NCI-H2196 treated with DMSO at 0.1 percent for 48 hours (cell line): Measurements from ENCODE around the gene TMEM35A.
A peak's percentile ranks its signal among the peaks of the same experiment; 100 is the strongest.
"Not testable (repeated sequence)": the region's sequence is repeated elsewhere in the genome, so short reads cannot be mapped to it uniquely, and the experiment has no call there.

ENCODE experiments used
- DNase-seq: peaks from one replicate; lab custom pipeline; 2025; ENCODE audit not compliant: unreplicated experiment; lab: John Stamatoyannopoulos, UW

Gene TMEM35A, protein sequence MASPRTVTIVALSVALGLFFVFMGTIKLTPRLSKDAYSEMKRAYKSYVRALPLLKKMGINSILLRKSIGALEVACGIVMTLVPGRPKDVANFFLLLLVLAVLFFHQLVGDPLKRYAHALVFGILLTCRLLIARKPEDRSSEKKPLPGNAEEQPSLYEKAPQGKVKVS

DNA sequence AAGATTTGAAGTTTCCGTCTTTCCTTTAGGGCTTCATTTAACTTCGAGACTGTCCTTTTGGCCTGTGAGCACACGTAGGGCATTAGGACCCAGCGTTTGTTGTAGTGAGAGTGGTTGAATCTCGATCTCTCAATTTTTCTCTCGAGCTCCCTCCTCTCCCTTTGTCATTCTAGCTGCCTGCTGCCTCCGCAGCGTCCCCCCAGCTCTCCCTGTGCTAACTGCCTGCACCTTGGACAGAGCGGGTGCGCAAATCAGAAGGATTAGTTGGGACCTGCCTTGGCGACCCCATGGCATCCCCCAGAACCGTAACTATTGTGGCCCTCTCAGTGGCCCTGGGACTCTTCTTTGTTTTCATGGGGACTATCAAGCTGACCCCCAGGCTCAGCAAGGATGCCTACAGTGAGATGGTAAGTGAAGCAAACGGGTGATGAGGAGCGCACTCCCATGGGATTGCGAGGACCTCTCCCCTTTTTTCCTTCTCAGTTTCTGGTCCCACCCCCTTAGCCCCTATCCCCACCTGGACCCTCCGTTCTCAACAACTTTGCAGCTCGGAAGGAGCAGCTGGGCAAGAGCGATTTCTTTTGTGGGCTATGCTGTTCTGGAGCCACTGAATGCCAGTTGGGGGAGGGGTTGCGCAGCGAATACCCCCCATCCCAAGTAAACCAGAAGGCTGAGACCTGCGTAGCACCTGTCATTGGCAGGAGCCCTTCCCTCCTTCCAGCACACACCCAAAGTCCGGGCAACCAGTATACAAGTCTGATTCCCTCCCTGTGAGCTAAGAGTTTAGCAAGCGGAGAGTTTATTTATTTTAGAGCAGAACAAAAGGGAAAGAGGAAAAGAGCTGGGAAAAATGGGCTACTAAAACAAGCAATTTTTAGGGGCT, at the start of gene TMEM35A:
TSS of gene TMEM35A (plus strand) at position 164 of the 883 bp plus-strand sequence. CDS start at position 288, 124 bp downstream.
- no peak for DNase-seq

DNA sequence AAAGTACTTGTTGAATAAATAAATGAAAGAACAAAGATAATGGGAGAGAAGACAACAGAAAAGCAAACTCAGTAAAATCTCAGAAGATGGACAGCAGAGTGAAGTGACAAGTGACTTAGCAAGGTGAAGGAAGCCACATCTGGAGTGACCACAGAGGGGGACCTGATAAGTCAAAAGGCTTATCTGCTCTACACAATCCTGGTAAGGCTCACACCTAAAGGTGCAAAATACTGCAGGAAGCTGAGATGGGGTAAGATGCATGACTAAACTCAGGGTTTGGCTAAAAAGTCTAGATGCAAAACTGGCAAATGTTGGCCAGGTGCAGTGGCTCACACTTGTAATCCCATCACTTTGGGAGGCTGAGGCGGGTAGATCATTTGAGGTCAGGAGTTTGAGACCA, 49.0 kb upstream of the TMEM35A start:
- DNase-seq: no peak

DNA sequence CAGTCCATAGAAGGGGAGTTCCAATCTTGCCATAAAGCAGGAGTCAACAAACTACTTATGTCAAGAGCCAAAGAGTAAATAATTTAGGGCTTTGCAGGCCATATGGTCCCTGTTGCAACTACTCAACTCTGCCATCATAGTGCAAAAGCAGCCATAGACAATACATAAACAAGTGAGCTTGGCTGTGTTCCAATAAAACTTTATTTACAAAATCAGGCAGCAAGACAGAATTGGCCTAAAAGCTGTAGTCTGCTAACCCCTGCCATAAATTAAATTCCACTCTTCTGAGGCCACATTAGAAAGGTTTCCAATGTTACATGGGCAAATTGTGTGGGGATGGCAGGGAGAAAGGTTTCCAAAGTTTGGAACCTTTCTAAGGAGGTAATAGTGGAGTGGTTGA, 41.4 kb upstream of the TMEM35A start:
- DNase-seq: no peak

DNA sequence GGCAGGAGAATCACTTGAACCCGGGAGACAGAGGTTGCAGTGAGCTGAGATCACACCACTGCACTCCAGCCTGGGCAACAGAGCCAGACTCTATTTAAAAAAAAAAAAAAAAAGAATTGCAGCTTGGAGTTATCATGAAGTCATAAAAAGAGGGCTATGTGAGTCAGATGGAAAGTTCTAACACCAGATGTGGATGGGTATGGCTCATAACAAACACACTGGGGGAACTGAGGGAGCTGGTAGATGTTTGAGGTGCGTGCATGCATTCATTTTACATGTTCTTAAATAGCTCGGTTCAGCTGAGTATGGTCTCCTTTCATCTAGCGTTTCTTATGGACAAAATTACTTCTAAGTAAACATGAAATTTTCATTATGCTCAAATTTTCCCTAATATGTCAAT, 38.5 kb upstream of the TMEM35A start:
- no peak for DNase-seq

DNA sequence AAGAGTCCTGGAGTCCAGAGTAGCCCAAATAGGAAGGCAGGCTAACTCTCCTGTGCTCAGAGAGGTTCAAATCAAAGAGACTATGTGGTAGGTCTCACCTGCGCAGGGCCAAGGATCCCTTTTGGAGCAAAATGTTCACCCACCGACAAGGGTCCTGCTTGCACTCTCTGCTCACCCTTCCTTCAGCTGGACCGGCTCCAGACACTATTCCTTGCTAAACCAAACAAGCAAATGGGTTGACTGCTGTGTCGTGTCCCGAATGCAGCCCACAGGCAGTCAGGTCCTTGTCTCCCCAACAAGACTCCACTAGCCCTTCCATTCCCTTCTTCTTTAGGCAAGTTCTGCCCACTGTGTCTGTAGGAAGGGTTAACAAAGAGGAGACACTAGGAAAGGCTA, 27.5 kb upstream of the TMEM35A start:
- DNase-seq: no peak

DNA sequence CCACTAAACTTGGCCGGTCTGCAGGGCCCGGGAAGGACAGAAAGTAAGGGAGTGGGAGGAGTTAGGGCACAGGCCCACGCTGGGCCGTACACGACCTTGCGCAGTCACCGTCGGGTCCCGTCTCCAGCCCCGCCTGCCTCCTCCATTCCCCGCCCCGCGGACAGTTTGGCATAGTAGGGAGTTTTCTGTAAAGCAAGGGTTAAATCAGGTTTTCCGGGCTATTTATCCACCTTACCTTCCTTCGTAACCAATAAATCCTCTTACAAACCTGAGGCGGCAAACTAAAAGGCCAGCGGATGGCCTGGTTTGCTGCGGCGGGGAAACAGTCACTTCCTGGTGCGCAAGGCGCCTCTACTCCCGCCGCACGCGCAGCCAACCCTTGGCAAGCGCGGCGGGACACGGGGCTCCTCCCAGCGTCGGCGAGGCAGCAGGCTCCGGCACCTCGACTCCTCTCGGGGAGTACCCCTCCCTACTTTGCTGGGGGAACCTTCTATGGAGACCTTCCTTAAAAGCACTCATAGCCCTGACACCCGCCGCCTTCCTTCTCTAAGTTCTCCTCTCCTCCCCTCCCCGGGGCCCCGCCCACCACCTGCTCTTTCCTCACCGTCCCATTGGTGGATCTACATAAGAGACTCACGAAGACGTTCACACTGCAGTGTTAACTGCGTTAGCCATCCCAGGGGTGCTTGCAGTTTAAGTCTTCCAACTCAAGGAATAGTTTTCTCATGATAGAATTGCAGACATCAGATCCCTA, 27.0 kb upstream of the TMEM35A start, which contains the start of gene TRMT2B:
TSS of gene TRMT2B (minus strand) at position 563 of the 754 bp plus-strand sequence. CDS start 9,822 bp downstream, outside the sequence.
- DNase-seq: peak; percentile 27

DNA sequence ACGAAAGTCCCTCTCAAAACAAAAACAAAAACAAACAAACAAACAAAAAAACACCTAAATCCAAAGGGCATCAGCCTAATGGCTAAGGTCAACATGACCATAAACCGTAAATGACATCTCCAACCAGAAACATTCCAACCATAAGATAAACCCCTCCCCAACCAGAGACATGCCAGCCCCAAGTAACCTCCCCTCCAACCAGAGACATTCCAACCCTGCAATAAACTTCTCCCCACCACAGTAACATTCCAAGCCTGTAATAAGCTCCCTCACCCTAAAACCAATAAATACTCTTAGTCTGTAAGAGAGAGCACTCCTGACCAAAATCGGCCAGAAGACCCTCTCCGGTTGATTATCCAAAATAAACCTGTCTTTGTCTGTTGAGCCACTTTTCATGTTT, 22.1 kb upstream of the TMEM35A start:
- not testable (repeated sequence) for DNase-seq

DNA sequence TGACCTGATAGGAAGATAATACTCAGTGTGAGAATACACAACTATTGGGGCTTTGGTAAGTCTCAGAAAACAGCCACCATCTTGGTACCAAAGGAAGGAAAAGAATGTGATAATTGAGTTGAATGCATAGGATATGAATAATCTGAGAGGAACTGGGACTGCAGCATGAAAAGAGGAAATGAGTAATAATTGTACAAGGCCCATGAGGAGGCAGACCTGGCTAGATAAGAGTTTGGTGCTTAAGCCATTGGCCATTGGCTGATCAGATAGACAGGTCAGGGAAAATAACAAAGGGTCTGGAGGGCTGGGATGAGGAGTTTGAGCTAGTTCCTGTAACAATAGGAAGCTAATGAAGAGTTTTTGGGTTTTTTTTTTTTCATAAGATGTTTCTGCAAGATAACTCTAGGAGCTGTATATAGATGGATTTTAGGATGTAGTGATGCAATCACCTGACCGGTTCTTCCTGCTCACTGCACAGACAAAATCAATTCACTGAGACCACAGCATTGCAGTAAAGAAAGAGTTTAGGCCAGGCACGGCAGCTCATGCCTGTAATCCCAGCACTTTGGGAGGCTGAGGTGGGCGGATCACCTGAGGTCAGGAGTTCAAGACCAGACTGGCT, 21.5 kb upstream of the TMEM35A start:
- DNase-seq: no peak

DNA sequence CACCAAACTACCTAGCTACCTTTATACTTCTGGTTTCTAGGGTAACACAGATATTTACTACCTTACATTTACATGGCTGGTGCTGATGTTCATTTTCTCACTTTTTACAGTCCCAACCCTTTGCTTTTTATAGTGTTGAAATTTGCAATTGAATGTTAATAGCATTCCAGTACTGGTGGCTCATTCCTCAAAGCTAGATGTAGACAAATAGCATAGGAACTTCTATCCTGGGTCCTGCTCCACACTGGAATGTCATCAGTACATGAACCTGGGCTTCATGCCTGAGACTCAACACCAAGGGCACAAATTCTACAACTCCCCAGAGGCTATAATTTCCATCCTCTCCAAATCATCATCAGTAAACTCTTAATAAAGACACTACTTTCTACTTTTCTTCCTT, 16.5 kb upstream of the TMEM35A start:
- no peak for DNase-seq

DNA sequence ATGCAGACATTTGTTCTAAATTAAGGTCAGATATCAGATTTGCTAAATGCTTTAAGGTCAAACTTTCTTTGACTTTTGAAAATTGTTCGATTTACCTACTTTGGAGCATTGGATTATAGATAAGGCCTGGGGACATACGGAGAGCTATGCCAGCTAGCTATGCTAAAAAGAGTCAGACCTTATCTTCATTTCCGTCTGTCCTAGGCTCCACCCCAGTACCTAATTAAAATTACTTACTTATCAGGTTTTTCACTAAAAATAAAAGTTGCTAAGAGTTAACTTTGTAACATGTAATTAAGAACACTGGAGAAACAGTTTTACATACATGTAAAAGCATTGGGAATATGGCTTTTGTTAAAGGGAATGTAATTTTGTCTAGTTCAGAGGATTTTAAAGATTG, 7.1 kb upstream of the TMEM35A start:
- DNase-seq: no peak

DNA sequence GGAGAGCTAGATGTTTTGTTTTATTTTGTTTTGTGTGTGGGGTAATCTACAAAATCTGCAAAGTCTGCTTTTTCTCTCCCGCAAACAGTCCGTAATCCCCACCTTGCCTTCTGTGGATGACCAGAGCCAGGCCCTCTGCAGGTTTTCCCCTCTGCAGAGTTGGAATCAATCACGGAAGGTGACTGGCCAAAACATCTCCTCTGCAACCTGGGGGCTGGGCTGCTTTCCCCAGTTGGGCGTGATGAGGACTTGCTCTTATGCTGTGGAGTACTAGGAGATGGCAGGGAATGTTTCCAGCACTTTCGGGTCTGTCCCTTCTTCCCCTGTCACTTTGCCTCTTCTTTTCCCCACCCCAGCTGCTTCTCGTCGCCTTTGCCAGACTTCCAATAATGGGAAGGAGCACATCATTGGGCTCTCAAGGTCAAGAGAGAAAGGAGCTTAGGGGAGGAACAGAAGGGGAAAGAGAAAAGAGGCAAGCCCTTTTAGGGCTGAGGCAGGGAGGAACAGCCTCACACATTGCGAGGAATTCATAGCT, 1.1 kb downstream of the TMEM35A start:
- DNase-seq: no peak

DNA sequence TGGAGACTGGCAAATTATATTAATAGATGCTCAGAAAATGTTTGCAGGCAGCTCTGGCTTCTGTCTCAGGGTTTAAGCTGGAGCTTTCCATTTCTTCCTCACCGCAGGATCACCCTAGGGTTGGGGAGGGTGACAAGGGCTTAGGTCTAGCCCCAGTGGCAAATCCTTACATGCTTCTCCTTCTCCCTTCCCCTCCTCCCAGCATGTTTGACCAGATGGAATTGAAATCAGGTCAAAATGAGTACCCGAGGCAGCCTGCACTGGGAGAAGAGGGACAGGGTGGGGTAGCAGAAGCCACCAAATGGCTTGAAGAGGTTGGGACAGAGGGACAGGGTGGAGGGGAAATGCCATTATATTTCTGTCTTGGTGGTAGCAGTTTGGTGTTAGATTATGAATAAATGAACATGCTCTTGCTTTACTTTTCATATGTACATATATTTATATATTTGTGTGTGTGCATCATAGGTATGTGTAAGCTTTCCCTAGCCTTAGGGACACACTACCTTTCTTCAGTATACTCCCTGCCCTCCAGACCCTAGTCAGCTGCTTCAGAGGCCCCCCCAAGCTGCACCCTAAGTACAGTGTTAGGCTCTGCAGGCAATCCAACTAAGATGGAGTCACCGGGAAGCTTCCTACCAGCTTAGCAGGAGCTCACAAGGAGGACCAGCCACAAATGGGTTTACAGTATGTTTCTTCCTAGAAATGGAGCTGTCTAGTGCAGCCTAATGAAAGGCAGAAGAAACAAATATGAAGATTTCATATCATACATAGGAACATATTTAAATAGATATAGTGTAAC, 1.8 kb downstream of the TMEM35A start:
- no peak for DNase-seq

DNA sequence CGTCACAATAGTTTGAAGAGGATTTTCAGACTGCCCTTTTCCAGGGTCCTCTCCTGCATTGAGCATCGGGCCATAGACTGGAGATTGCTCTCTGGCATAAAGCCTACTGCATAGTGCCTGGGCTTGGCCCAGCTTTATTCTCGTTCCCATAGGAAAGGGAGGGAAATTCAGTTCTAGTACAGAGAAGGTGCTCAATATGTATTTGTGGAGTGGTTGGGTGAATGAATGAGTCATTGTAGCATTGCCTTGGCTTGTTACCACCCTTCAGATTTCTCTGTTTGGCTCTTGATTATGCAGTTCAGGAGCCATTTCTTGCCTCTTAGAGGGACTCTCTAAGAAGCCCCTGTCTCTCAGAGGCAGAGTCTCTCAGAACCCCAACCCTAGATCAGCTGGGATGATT, 2.6 kb downstream of the TMEM35A start:
- no peak for DNase-seq

DNA sequence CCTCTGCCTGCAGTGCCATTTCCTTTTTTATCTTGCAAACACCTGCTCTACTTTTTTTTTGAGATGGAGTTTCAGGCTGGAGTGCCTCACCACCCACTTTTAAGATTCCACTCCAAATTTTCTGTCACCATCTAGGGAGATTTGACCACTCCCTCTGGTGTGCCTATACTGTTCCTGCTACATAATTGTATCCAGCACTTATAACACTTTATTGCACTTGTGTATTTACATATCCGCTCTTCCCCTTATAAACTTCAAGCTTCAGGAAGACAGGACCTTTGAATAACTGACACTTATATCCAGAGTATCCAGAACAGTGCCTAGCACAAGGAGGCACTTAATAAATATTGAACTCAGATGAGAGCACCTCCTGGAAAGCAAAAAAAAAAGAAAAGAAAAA, 13.1 kb downstream of the TMEM35A start:
- no peak for DNase-seq

DNA sequence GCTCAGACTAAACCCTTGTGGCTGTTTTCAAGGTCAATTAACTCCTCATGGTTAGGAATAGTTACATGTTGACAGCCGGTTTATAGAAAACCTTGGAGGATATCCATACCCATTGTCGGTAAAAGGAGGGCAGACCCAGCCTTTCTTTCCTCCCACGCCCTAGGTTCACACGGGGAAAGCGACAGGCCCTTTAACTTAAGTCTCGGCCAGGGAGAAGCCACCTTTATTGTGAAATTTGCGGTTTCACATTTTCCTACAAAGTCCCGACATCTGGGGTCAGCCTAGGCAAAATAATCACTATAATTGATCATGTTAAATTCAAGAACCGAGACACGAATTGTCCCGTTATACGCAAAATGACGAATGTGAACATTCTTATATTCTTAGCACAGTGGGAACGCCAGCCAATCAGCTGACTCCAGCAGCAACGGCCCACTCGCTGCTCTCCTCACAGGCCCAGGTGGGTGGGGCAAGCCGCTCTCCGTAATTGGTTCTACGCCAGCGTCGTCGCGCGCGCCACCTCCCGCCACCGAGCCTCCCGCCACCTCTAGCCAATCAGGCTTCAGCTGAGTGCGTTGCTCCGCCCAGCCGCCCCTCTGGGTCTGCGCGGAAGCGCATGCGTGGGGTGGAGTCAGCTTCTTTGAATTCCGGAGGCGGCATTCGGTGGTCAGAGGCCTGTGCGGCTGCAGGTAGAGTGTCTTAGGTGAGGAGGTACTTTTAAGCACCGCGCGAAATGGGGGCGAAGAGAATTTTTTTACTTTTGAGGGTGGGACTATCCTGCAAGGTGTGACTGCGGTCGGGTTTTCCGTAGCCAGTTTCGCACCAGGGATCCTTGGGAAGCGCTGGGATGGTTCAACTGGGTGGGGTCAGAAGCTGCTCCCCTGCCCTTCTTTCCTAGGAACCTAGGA, 19.1 kb downstream of the TMEM35A start, which contains the start of gene CENPI:
TSS of gene CENPI (plus strand) at position 659 of the 908 bp plus-strand sequence. CDS start 2,867 bp downstream, outside the sequence.
- peak; percentile 66 for DNase-seq

DNA sequence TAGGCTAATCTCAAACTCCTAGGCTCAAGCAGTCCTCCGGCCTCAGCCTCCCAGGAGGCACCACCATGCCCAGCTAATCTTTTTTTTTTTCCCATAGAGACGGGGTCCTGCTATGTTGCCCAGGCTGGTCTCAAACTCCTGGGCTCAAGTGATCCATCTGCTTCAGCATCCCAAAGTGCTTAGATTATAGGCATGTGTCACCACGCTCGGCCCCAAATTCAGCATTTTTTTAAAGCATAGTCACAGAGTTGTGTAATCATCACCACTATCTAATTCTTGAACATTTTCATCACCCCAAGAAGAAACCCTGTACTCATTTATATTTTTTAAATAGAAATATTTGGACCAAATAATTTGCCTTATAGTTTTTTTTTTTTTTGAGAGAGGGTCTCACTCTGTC, 29.6 kb downstream of the TMEM35A start:
- DNase-seq: no peak

DNA sequence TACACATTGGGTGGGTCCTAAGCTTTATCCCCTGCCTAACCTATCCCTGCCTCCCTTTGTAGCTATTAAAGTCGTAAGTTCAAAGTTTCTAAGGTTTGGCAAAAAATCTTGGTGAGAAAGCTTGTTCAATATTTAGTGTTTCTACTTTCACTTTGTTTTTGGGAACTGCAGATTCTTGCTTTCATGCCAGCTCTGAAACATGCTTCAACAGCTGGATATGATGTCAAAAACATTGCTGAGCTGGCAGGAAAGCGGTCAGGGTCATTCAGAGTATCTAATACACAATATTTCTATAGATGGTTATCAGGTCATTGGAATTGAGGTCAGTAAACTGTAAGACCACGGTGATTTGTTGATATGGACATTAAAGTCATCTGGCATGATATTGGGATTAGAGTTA, 39.0 kb downstream of the TMEM35A start:
- DNase-seq: no peak

DNA sequence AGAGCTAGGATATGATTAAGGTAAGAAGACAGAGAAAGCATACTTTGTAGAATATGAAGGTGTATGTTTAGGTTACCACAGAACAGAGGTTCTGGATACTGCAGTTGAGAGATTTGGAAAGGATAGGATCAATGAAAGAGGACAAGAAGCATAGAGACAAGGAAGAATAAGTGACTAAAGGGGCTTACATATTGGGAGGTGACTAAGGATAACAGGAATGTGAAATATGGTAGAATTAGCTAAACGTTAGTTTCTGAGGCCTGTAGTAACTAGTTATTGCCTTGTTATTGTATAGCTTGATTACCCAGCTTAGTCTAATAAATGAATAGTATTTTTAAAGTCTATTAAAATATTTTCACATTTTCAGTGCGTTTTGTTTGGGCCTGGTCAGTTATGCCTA, 57.6 kb downstream of the TMEM35A start:
- DNase-seq: no peak
